ENCODE data around the gene MADD. TPM values are rescaled to one million over a fixed set of nuclear protein-coding genes. Genes with fewer than 3 reads are reported as not detected.

MADD gene
- total and polyA plus RNA-seq, 2 donors (not counting 1 experiment from before 2014, with no cell fraction given): 56.8 to 108 TPM

DNA sequence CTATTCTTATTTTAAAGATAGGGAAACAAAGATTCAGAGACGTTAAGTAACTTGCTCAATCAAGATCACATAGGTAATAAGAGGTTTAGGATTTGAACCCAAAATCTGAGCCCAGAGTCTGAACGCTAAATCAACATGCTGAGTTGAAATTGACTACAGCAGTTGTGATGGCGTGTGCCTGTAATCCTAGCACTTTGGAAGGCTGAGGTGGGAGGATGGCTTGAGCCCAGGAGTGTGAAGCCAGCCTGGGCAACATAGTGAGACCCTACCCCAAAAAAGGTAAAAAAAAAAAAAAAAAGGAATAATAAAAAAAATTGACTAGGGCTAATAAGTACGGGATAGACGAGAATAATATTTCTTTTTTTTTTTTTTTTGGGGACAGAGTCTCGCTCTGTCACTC lies 13.6 kb upstream of the MADD start:
- CTCF ChIA-PET: no interaction called here

GRCh38 chr11:47257177-47257516 lies 12.8 kb upstream of the MADD start:
- no peak for TF ChIP-seq EZH2 (IDR thresholded peaks at IDR 0.05; ENCODE audit: borderline replicate concordance, insufficient read depth, low read depth, low read length, poor library complexity, severe bottlenecking)
- TF ChIP-seq, protein P1, sequence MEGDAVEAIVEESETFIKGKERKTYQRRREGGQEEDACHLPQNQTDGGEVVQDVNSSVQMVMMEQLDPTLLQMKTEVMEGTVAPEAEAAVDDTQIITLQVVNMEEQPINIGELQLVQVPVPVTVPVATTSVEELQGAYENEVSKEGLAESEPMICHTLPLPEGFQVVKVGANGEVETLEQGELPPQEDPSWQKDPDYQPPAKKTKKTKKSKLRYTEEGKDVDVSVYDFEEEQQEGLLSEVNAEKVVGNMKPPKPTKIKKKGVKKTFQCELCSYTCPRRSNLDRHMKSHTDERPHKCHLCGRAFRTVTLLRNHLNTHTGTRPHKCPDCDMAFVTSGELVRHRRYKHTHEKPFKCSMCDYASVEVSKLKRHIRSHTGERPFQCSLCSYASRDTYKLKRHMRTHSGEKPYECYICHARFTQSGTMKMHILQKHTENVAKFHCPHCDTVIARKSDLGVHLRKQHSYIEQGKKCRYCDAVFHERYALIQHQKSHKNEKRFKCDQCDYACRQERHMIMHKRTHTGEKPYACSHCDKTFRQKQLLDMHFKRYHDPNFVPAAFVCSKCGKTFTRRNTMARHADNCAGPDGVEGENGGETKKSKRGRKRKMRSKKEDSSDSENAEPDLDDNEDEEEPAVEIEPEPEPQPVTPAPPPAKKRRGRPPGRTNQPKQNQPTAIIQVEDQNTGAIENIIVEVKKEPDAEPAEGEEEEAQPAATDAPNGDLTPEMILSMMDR (IDR thresholded peaks at IDR 0.05): no peak
- Histone ChIP-seq H2AFZ (ENCODE audit: insufficient read depth, low read depth, low read length, poor library complexity, severe bottlenecking) (no peak overlapping the region), H3K4me1 (ENCODE audit: control insufficient read depth in 2 of 2, insufficient read depth in 2 of 2, low read length in 2 of 2) (no peaks in the 10 kb centered on the region), H4K20me1 (ENCODE audit: control insufficient read depth, insufficient read depth, low read length, poor library complexity, severe bottlenecking) (no peaks in the 10 kb centered on the region), H3K27me3 (replicated peaks in 1 of 4; ENCODE audit: control extremely low read depth in 1 of 4, control insufficient read depth in 3 of 4, insufficient read depth in 4 of 4, low read length in 3 of 4) (no peaks in the 10 kb centered on the region), H3K9me3 (ENCODE audit: control extremely low read depth in 1 of 3, control insufficient read depth in 2 of 3, insufficient read depth in 1 of 3, low read length in 2 of 3) (no peaks in the 10 kb centered on the region), H3K36me3 (replicated peaks in 1 of 2; ENCODE audit: control extremely low read depth in 1 of 2, control insufficient read depth in 1 of 2, extremely low read depth in 1 of 2, insufficient read depth in 2 of 2, low read length in 1 of 2) (peaks cover 0 to 3% of the 10 kb centered on the region in 2 experiments), H3K4me2 (replicated peaks; ENCODE audit: low read depth, low read length, poor library complexity, severe bottlenecking) (no peak overlapping the region), H3K4me3 (ENCODE audit: control extremely low read depth in 1 of 5, extremely low read depth in 1 of 5, insufficient read depth in 1 of 5, low read depth in 2 of 5, low read length in 4 of 5) (no peak overlapping the region), H3K79me2 (ENCODE audit: control insufficient read depth, insufficient read depth, low read length) (peaks cover 10% of the 10 kb centered on the region), H3K9ac (ENCODE audit: low read length) (no peak overlapping the region), H3K27ac (ENCODE audit: low read length in 2 of 2) (no peak overlapping the region)
- ATAC-seq (ENCODE audit: low read depth) (no peak), DNase-seq (no peak)
- Mint-ChIP-seq H3K27ac (no peak overlapping the region), H3K9me3 (ENCODE audit: insufficient read depth) (no peaks in the 10 kb centered on the region), H3K4me1 (peaks cover 2% of the 10 kb centered on the region), H3K4me3 (no peak overlapping the region), H3K27me3 (no peaks in the 10 kb centered on the region)
- CTCF ChIA-PET: interaction anchor here (1.2 kb wide), 1 partner anchor 9 kb away, joined by 4 read pairs; the partner anchor contains the start of gene ACP2
- POLR2A ChIA-PET: no interaction called here
- intact Hi-C loops (cut with micrococcal nuclease): no loop called here
- 100% methylated on average over 1 of the region's 2 CpGs for WGBS (ENCODE audit: insufficient coverage)

More for the DNA sequence above, 13.6 kb upstream of the MADD start:
- WGBS (ENCODE audit: insufficient coverage): 100% methylated on average over 1 of the region's 6 CpGs
- ATAC-seq (ENCODE audit: low read depth) (no peak), DNase-seq (no peak)
- Mint-ChIP-seq H3K4me1 (peaks cover 2% of the 10 kb centered on the region), H3K27me3 (no peaks in the 10 kb centered on the region), H3K9me3 (ENCODE audit: insufficient read depth) (no peaks in the 10 kb centered on the region), H3K4me3 (no peak overlapping the region), H3K27ac (no peak overlapping the region)
- intact Hi-C loops (cut with micrococcal nuclease): no loop called here
- no peaks in the 10 kb centered on the region for H4K20me1 ChIP-seq (ENCODE audit: control insufficient read depth, insufficient read depth, low read length, poor library complexity, severe bottlenecking)
- H3K4me3 ChIP-seq (ENCODE audit: control extremely low read depth in 1 of 5, extremely low read depth in 1 of 5, insufficient read depth in 1 of 5, low read depth in 2 of 5, low read length in 4 of 5): no peak overlapping the region
- H2AFZ ChIP-seq (ENCODE audit: insufficient read depth, low read depth, low read length, poor library complexity, severe bottlenecking): no peak overlapping the region
- no peaks in the 10 kb centered on the region for H3K9me3 ChIP-seq (ENCODE audit: control extremely low read depth in 1 of 3, control insufficient read depth in 2 of 3, insufficient read depth in 1 of 3, low read length in 2 of 3)
- H3K79me2 ChIP-seq (ENCODE audit: control insufficient read depth, insufficient read depth, low read length): peaks cover 10% of the 10 kb centered on the region
- H3K4me2 ChIP-seq (replicated peaks; ENCODE audit: low read depth, low read length, poor library complexity, severe bottlenecking): no peak overlapping the region
- H3K27ac ChIP-seq (ENCODE audit: low read length in 2 of 2): no peak overlapping the region
- H3K36me3 ChIP-seq (replicated peaks in 1 of 2; ENCODE audit: control extremely low read depth in 1 of 2, control insufficient read depth in 1 of 2, extremely low read depth in 1 of 2, insufficient read depth in 2 of 2, low read length in 1 of 2): peaks cover 0 to 3% of the 10 kb centered on the region in 2 experiments
- TF ChIP-seq, protein P1 (IDR thresholded peaks at IDR 0.05): no peak
- no peak for TF ChIP-seq EZH2 (IDR thresholded peaks at IDR 0.05; ENCODE audit: borderline replicate concordance, insufficient read depth, low read depth, low read length, poor library complexity, severe bottlenecking)
- no peak overlapping the region for H3K9ac ChIP-seq (ENCODE audit: low read length)
- H3K4me1 ChIP-seq (ENCODE audit: control insufficient read depth in 2 of 2, insufficient read depth in 2 of 2, low read length in 2 of 2): no peaks in the 10 kb centered on the region
- H3K27me3 ChIP-seq (replicated peaks in 1 of 4; ENCODE audit: control extremely low read depth in 1 of 4, control insufficient read depth in 3 of 4, insufficient read depth in 4 of 4, low read length in 3 of 4): no peaks in the 10 kb centered on the region
- POLR2A ChIA-PET: no interaction called here

All from B cell (primary cell).